K562 (cell line): ENCODE measurements around the gene IL1RL1.
A peak's percentile ranks its signal among the peaks of the same experiment; 100 is the strongest.

Experiments used
- FOXK2 ChIP-seq, 2 experiments: fragments of 450-650 bp; IDR thresholded peaks in 1 of 2; conservative IDR thresholded peaks in 1 of 2; 2 replicates each; pipeline ENCODE4 v1.6.1; 2016; ENCODE audit warnings: low read depth in 2 of 2, mild to moderate bottlenecking in 1 of 2
- HNRNPH1 ChIP-seq: fragments of 200-400 bp; formaldehyde crosslinking; optimal IDR thresholded peaks from 2 replicates; pipeline ENCODE3; 2017; ENCODE audit warnings: low read depth, mild to moderate bottlenecking, low read length, moderate library complexity
- HOXB6 ChIP-seq: fragments of 250-450 bp; sonication (Bioruptor Pico); IDR thresholded peaks from 2 replicates; pipeline ENCODE4 v1.5.1; 2022; ENCODE audit warnings: mild to moderate bottlenecking, borderline replicate concordance
- JUN ChIP-seq, 2 experiments: sonication (generic) in 1 of 2; formaldehyde crosslinking in 1 of 2; IDR thresholded peaks; 2 replicates each; pipeline versions ENCODE4 v1.6.1 to v1.8.0; 2012 to 2022; ENCODE audit warnings: borderline replicate concordance in 2 of 2, mild to moderate bottlenecking in 2 of 2, improper control_type of control experiment in 1 of 2, low read depth in 1 of 2, low read length in 1 of 2, missing genetic modification reagents in 1 of 2
- NONO ChIP-seq, 2 experiments: fragments of 200-400 bp in 1 of 2; fragments of 450-650 bp in 1 of 2; formaldehyde crosslinking in 1 of 2; IDR thresholded peaks; 2 replicates each; pipeline ENCODE4 v1.6.1; 2017; ENCODE audit warnings: low read depth in 2 of 2, mild to moderate bottlenecking in 2 of 2, moderate library complexity in 2 of 2, low read length in 1 of 2
- NUFIP1 ChIP-seq: fragments of 450-650 bp; IDR thresholded peaks from 2 replicates; pipeline ENCODE4 v1.6.1; 2018; ENCODE audit not compliant: partially characterized antibody
- OTX1 ChIP-seq: fragments of 450-650 bp; formaldehyde crosslinking; IDR thresholded peaks from 2 replicates; pipeline ENCODE4 v1.4.0; 2022; ENCODE audit warnings: mild to moderate bottlenecking
- PML ChIP-seq: IDR thresholded peaks from 2 replicates; pipeline ENCODE4 v1.6.1; 2012; ENCODE audit warnings: low read length, inconsistent platforms
- RBM39 ChIP-seq: fragments of 200-400 bp; formaldehyde crosslinking; optimal IDR thresholded peaks from 2 replicates; pipeline ENCODE3; 2018; ENCODE audit warnings: low read depth, low read length
- RCOR1 ChIP-seq, 2 experiments: IDR thresholded peaks; 2 replicates each; pipeline ENCODE4 v1.6.1; 2012; ENCODE audit warnings: low read depth in 2 of 2, low read length in 2 of 2, borderline replicate concordance in 1 of 2, improper control_type of control experiment in 1 of 2
- ZNF830 ChIP-seq: fragments of 250-450 bp; sonication (Bioruptor Pico); IDR thresholded peaks from 2 replicates; pipeline ENCODE4 v1.5.0; 2021; ENCODE audit warnings: mild to moderate bottlenecking
- TF ChIP-seq, protein P1 (sequence below), 3 experiments: IDR thresholded peaks in 2 of 3; conservative IDR thresholded peaks in 1 of 3; 2 replicates each; pipeline ENCODE4 v1.5.1; 2011 to 2012; ENCODE audit warnings: low read length in 3 of 3, mild to moderate bottlenecking in 3 of 3, control low read depth in 2 of 3, improper control_type of control experiment in 1 of 3, inconsistent platforms in 1 of 3, low read depth in 1 of 3, mixed read lengths in 1 of 3, moderate library complexity in 1 of 3; ENCODE audit not compliant: insufficient read depth in 2 of 3
- TF ChIP-seq, protein P2 (sequence below): sonication (generic); formaldehyde crosslinking; IDR thresholded peaks from 2 replicates; pipeline ENCODE4 v1.8.0; 2022; ENCODE audit warnings: mild to moderate bottlenecking, missing genetic modification reagents
- TF ChIP-seq, protein P3 (sequence below): fragments of 250-450 bp; sonication (Bioruptor Pico); IDR thresholded peaks from 2 replicates; pipeline ENCODE4 v1.5.0; 2020; ENCODE audit warnings: mild to moderate bottlenecking, borderline replicate concordance

DNA sequence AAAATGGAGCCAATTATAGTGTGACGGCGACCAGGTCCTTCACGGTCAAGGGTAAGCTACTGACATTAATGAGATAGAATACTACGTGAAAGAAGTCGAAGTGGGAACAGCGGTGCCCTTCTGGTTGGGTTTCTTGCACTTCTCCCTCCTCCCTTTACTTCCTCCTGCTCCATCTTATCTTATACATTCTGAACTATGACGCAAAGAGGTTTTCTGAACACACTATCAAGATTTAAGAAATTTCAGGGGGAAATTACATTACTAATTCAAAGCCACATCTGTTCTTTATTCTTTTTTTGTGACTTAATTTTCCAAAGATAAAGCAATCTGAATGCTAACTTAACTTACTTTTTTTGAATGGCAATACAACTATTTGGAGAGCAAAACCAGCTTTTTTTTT, 29.4 kb downstream of the IL1RL1 start:
- TF ChIP-seq NONO (IDR thresholded peaks at IDR 0.05; ENCODE audit: low read depth in 2 of 2, low read length in 1 of 2) (no peak), JUN (IDR thresholded peaks at IDR 0.05; ENCODE audit: borderline replicate concordance, low read depth, low read length) (no peak), JUN (CRISPR knock-in tag; IDR thresholded peaks at IDR 0.05; ENCODE audit: borderline replicate concordance) (no peak), RCOR1 (IDR thresholded peaks at IDR 0.05; ENCODE audit: borderline replicate concordance in 1 of 2, low read depth in 2 of 2, low read length in 2 of 2) (0 out of 4 replicates have a peak, but pooled peaks of 1 of the 2 experiments have one; percentile 8), ZNF830 (no peak), OTX1 (CRISPR knock-in tag) (no peak), HNRNPH1 (no peak), PML (no peak), FOXK2 (conservative IDR thresholded peaks at IDR 0.05 in 1 of 2, IDR thresholded peaks at IDR 0.05 in 1 of 2; ENCODE audit: low read depth in 2 of 2) (no peak), NUFIP1 (no peak), RBM39 (no peak), HOXB6 (CRISPR knock-in tag) (no peak)
- TF ChIP-seq, protein P1, sequence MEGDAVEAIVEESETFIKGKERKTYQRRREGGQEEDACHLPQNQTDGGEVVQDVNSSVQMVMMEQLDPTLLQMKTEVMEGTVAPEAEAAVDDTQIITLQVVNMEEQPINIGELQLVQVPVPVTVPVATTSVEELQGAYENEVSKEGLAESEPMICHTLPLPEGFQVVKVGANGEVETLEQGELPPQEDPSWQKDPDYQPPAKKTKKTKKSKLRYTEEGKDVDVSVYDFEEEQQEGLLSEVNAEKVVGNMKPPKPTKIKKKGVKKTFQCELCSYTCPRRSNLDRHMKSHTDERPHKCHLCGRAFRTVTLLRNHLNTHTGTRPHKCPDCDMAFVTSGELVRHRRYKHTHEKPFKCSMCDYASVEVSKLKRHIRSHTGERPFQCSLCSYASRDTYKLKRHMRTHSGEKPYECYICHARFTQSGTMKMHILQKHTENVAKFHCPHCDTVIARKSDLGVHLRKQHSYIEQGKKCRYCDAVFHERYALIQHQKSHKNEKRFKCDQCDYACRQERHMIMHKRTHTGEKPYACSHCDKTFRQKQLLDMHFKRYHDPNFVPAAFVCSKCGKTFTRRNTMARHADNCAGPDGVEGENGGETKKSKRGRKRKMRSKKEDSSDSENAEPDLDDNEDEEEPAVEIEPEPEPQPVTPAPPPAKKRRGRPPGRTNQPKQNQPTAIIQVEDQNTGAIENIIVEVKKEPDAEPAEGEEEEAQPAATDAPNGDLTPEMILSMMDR (IDR thresholded peaks at IDR 0.05 in 2 of 3, conservative IDR thresholded peaks at IDR 0.05 in 1 of 3; ENCODE audit: insufficient read depth in 2 of 3, low read depth in 1 of 3, low read length in 3 of 3): no peak
- TF ChIP-seq, protein P2, sequence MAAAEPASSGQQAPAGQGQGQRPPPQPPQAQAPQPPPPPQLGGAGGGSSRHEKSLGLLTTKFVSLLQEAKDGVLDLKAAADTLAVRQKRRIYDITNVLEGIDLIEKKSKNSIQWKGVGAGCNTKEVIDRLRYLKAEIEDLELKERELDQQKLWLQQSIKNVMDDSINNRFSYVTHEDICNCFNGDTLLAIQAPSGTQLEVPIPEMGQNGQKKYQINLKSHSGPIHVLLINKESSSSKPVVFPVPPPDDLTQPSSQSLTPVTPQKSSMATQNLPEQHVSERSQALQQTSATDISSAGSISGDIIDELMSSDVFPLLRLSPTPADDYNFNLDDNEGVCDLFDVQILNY (CRISPR knock-in tag): no peak
- TF ChIP-seq, protein P3, sequence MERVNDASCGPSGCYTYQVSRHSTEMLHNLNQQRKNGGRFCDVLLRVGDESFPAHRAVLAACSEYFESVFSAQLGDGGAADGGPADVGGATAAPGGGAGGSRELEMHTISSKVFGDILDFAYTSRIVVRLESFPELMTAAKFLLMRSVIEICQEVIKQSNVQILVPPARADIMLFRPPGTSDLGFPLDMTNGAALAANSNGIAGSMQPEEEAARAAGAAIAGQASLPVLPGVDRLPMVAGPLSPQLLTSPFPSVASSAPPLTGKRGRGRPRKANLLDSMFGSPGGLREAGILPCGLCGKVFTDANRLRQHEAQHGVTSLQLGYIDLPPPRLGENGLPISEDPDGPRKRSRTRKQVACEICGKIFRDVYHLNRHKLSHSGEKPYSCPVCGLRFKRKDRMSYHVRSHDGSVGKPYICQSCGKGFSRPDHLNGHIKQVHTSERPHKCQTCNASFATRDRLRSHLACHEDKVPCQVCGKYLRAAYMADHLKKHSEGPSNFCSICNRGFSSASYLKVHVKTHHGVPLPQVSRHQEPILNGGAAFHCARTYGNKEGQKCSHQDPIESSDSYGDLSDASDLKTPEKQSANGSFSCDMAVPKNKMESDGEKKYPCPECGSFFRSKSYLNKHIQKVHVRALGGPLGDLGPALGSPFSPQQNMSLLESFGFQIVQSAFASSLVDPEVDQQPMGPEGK (CRISPR knock-in tag): no peak
